Measurements from ENCODE around the gene RELB.
"Not testable (repeated sequence)": the region's sequence is repeated elsewhere in the genome, so short reads cannot be mapped to it uniquely, and the experiment has no call there.

The RELB gene

DNA sequence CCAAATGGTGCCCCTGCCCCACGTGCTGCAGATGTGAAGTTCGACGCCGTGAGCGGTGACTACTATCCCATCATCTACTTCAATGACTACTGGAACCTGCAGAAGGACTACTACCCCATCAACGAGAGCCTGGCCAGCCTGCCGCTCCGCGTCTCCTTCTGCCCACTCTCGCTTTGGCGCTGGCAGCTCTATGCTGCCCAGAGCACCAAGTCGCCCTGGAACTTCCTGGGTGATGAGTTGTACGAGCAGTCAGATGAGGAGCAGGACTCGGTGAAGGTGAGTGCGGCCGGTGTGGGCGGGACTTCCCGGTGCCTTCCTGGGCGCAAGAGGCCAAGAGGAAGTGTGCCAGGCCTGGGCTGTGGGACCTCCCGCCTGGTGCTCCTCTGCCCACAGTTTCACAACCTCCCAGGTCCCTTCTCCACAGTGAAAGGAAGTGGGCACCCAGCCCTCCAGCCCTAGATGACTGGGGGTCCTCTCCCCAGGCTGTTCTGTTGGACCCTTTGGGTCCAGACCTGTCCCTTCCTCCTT, 14.1 kb upstream of the RELB start:
- no peak for DNase-seq

DNA sequence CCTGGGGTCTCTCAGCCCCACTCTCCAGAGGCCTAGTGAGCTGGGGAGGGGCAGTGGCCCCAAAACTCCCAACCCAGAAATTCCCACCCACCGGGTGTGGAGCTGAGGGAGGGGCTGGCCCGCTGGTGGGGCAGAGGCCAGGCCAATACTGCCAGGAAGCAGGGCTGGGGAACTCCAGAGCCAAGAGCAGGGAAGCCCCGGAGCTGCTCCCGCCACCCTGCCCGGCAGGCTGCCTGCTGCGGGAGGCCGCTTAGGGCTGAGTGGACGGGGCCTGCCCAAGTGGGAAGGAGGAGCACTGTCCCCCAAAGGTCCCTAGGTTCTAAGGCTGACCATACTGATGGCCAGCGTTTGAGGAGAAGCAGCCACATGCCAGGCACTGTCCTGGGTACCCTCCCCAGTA, 13.0 kb upstream of the RELB start:
- DNase-seq, result no peak

DNA sequence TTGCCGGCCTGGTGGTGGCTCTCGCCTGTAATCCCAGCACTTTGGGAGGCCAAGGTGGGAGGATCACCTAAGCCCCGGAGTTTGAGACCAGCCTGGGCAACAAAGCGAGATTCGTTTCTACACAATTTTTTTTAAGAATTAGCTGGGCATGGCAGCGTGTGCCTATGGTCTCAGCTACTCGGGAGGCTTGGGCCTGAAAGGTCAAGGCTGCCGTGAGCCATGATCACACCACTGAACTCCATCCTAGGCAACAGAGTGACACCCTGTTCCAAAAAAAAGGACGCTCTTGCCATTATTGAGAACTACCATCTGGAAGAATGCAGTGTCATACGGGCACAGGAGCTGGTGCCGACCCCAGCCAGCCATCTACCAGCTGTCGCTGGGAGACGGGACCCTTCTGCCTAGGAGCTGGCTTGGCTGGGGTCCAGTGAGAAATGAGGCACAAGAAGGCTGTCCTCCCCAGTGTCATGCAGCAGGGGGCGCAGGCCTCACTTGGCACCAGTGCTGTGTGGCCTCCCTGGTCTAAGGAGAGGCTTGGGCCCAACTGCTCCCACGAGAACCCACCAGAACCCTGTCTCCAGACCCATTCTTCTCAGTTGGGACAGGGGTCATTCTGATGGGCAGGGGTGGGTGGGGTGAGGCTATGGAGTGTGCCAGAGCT, 12.2 kb upstream of the RELB start:
- peak; percentile 73 for DNase-seq

DNA sequence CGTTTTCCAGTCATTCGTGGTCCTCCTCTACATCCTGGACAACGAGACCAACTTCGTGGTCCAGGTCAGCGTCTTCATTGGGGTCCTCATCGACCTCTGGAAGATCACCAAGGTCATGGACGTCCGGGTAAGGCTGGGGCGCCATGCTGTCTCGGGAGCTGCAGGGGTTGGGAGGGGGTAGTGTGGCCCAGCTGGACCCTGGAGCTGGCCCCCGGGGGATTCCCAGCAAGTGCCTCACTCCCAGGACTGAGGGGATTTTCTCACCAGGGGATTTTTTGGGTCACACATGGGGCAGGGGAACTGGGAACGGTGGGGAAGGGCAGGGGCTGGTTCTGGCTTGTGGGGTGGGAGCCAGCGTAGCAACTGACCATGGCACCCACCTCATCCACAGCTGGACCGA, 10.8 kb upstream of the RELB start:
- no peak for DNase-seq

DNA sequence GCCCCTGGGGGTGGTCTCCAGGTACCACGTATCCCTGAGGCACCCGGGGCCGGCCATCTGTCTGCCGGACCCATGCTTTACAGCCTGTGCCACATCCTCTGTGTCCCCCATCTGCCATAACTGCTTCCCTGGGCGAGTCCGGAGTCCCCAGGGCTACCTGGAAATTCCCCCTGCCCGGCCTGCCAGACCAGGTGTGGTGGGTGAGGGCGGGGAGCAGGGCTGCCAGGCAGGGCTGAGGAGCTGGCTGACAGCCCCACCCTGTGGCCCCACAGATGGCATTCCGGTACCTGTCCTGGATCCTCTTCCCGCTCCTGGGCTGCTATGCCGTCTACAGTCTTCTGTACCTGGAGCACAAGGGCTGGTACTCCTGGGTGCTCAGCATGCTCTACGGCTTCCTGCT, 10.3 kb upstream of the RELB start:
- no peak for DNase-seq

DNA sequence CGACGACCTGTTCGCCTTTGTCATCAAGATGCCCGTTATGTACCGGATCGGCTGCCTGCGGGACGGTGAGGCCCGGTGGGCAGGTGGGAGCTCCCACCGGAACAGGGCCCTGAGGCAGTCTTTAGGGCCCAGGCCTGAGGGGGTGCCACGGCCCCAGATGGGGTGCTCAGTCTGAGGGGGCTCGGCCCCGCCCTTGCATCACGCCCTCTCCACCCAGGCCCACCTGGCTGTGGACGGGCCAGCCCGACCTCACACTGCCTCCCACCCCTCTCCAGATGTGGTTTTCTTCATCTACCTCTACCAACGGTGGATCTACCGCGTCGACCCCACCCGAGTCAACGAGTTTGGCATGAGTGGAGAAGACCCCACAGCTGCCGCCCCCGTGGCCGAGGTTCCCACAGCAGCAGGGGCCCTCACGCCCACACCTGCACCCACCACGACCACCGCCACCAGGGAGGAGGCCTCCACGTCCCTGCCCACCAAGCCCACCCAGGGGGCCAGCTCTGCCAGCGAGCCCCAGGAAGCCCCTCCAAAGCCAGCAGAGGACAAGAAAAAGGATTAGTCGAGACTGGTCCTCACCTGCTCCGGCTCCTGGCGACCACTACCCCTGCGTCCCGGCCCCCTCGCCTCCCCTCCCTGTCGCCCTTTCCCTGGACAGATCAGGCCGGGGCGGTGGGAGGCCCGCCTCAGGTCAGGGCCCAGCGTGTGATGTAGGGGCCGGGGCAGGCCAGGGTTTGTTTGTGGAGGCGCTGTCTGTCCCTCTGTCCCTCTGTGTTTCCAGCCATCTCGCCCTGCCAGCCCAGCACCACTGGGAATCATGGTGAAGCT, 8.7 kb upstream of the RELB start:
- DNase-seq, result no peak

DNA sequence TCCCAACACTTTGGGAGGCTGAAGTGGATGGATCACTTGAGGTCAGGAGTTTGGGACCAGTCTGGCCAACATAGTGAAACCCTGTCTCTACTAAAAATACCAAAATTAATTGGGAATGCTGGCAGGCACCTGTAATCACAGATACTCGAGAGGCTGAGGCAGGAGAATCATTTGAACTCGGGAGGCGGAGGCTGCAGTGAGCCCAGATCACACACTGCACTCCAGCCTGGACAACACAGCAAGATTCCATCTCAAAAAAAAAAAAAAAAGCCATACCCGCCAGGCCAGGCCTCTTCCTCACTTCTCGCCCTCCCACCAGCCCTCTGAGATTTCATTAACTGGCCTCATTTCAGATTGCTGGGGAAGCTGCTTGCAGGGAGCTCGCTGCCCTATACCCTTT, 7.7 kb upstream of the RELB start:
- no peak for DNase-seq

DNA sequence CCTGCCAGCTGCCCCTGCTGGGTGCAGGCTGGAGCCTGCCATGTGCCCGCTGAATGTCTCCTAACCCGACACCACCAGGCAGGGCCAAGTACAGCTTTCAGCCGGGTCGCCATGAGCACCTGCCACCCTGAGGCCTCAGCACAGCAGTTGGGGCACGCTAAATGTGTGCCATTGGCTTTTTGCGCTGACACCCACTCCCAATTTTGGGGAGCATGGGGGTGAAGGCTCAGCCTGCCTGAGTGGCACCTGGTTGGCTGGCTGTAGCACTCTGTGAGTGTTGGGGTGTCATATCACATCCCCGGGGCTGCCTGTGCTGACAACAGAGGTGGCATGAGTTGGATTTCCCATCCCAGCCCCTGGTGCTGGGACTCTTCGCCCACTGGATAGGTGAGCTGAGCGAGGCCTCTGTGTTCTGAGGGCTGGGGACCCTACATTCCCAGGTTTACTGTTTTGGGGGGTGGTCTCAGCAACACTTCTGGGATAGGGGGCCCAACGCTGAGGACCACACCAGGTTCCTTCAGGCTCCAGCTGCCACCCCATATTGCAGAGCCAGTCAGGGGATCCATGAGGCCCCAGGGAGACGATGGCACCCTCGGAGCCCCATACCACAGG, 7.2 kb upstream of the RELB start:
- DNase-seq, result no peak

DNA sequence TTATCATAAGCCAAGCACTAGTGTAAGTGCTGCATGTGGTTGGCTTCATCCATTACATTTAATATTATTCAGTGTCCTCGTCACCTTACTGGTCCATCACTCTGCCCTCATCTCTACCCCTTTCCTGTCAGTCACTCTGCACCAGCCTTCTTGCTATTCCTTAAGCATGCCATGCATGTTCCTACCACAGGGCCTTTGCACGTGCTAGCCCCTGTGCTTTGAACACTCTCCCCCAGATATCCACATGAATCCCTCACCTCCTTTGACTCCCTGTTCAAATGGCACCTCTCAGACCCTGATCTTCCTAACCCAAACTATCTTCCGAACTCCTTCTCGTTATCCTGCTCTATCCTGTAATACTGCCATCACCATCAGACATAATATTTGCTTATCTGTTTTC, 3.2 kb upstream of the RELB start:
- DNase-seq, result no peak

DNA sequence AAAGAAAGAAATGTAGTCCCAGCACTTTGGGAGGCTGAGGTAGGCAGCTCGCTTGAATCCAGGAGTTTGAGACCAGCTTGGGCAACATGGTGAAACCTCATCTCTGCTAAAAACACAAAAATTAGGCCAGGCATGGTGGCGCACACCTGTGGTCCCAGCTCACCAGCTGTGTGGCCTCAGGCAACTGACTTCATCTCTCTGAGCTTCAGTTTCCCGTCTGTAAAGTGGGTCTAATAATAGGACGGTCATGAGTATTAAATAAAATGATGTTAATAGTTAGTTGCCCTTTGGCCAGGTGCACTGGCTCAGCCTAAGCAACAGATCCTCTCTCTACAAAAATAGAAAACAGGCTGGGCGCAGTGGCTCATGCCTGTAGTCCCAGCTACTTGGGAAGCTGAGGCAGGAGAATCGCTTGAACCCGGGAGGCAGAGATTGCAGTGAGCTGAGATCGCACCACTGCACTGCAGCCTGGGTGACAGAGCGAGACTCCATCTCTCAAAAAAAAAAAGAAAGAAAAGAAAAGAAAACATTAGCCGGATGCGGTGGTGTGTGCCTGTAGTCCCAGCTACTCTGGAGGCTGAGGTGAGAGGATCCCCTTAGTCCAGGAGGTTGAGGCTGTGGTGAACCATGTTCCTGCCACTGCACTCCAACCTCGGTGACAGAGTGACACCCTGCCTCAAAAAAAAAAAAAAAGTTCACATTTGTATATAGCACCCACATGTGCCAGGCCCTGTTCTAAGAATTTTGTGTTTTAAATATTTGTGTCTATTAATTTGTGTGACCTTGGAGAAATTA, 1.9 kb upstream of the RELB start:
- not testable (repeated sequence) for DNase-seq

DNA sequence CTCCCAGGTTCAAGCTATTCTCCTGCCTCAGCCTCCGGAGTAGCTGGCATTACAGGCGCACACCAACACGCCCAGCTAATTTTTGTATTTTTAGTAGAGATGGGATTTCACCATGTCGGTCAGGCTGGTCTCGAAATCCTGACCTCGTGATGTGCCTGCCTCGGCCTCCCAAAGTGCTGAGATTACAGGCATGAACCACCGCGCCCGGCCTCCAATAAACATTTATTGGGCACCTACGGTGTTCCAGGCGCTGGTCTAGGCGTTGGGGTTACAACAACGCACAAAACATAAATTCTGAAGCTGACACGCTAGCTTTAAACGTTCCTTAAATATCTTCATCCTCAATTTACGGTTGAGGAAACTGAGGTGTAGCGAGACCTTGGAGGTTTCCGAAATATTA, 599 bp upstream of the RELB start:
- not testable (repeated sequence) for DNase-seq

DNA sequence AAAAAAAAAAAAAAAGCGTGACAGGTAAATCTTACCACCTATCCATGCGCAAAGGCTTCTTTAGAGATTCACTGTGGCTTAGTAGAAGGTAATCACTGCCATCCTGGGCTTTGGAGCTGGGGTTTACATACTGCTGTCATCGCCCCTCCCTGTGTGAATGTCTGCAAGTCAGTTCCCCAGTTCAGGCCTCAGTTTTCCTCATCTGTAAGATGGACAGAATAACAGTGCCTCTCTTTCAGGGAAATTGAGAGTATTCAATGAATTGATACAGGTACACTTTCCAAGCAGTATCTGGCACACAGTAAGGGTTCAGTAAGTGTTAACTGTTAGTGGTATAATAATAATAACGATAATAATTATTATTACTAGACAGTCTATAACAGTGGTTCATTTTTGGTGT, 2.2 kb downstream of the RELB start:
- DNase-seq, result no peak

DNA sequence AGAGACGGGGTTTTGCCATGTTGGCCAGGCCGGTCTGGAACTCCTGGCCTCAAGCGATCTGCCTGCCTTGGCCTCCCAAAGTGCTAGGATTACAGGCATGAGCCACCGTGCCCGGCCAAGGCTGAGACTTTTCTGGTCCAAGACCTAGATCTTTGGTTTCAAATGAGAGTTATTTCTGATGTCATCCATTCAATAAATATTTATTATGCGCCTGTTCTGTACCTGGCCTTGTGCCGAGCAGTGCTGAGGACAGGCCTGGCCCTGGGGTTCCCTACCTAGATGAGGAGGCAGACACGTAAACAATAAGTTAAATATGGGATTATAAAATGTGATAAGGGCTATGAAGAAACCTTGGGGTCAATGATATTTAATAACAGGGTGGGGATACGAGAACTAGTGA, 4.5 kb downstream of the RELB start:
- no peak for DNase-seq

DNA sequence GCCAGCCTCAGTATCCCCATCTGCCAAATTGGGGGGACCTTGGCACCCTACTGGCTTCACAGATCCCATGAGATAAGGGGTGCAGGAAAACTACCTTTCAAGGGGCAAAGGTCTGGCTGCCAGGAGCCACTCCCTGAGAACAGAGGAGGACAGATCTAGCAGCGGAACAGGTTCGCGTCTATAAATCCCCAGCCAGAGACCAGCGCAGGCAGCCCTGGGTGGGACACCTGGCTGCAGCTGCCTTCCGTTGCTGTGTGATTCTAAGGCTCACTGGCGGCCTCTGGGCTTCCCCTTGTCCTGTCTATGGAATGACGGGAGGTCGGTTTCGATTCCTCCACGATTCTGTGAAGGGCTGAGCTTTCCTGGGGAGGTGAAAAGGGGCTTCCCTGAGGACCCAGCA, 7.3 kb downstream of the RELB start:
- no peak for DNase-seq

DNA sequence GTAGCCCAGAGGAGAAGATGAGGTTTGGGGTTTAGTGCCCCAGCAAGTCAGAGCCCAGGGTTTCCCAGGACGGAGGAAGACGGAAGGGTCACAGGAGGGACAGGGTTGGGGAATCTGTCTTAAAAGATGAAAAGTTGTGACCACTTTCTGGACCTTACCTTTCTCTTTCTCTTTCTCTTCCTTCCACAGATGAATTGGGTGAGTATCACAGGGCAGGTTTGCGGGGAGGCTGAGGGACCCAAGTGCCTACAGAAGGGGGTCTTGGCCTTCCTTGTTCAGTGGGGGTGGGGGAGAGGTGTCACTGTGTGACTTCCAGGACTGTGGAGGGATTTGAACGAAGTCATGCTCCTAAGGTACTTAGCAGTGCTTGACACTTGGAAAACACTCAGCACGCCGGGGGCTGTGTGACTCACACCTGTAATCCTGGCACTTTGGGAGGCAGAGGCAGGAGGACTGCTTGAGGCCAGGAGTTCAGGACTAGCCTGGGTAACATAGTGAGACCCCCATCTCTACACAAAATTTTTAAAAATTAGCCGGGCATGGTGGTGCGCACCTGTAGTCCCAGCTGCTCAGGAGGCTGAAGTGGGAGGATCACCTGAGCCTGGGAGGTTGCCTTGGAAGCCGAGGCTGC, 8.5 kb downstream of the RELB start:
- DNase-seq, result no peak

DNA sequence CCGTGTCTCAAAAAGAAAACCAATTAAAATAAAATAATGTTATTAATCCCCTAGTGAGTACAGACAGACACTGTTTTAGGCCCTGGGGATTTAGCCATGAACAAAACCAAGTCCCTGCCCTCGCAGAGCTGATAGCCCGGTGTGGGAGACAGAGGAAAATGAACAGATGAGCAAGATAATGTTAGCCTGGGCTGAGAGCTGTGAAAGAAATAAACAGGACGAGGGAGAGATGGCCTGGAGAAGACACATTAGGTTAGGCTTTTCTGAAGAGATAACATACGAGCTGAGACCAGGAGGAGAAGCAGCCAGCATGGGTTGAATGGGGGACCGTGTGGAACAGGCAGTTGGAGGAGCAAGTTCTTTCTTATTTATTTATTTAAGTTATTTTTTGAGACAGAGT, 9.0 kb downstream of the RELB start:
- DNase-seq, result no peak

DNA sequence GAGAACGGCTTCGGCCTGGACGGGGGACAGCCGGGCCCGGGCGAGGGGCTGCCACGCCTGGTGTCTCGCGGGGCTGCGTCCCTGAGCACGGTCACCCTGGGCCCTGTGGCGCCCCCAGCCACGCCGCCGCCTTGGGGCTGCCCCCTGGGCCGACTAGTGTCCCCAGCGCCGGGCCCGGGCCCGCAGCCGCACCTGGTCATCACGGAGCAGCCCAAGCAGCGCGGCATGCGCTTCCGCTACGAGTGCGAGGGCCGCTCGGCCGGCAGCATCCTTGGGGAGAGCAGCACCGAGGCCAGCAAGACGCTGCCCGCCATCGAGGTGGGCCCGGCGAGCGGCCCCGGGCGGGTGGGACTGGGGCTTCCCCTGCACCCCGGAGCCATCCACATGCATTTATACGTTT, 10.7 kb downstream of the RELB start:
- no peak for DNase-seq

DNA sequence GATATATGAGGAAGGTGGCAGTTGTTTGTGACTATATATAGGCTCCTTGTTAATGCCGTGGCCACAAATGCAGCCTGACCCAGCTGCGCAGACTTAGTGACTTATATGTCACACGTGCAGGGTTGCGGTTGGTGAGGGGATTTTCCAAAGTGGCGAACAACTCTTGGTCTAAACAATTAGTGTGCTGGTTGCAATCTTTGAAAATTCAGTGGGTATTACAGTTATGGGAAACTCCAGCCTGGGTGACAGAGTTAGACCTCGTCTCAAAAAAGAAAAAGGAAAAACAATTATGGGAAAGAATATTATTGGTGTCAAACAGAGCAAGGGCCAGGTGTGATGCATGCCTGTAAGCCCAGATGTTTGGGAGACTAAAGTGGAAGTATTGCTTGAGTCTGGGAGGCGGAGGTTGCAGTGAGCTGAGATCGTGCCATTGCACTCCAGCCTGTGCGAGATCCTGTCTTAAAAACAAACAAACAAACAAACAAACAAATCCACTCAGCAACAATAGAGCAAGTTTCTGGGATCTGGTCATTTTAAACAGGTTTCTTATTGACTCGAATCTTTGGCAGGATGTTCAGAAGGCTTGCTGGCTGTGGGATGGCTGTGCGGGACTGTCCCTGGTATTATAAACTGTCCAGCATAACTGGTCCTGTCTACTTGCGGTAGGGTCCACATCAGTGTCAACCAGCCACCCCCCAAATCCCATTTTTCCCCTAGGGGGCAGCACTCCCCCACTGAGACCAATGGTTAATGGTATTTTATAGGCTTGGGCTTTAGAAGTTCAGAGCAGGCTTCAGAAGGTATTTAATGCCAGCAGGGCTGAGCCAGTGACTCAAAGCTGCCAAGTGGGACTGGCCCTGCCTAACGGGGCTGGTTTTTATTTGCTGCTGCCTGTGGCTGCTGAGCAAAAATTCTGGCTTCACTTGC, 15.4 kb downstream of the RELB start:
- DNase-seq, result peak; percentile 69

DNA sequence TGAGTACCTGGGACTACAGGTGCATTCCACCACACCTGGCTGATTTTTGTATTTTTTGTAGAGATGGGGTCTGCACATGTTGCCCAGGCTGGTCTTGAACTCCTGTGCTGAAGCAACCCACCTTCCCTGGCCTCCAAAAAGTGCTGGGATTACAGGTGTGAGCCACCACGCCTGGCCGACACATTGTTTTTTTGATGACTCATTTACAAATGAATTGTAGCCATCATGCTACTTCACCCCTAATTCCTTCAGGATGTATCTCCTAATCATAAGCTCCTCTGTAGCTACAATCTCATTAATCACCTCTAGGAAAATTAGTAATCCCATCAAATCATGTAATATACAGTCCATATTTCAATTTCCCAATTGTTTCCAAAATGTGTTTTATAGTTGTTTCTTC, 17.9 kb downstream of the RELB start:
- DNase-seq, result no peak

DNA sequence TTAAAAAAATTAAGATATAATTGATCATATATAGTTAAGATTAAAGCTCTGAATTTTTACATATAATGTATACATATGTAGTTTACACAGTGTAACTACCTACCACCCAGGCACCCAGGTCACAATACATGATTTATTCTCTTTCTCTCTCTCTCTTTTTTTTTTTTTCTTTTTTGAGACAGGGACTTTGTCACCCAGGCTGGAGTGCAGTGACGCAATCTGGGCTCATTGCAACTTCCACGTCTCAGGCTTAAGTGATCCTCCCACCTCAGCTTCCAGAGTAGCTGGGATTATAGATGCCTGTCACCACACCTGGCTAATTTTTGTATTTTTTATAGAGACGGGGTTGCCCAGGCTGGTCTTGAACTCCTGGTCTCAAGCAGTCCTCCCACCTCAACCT, 18.8 kb downstream of the RELB start:
- no peak for DNase-seq

DNA sequence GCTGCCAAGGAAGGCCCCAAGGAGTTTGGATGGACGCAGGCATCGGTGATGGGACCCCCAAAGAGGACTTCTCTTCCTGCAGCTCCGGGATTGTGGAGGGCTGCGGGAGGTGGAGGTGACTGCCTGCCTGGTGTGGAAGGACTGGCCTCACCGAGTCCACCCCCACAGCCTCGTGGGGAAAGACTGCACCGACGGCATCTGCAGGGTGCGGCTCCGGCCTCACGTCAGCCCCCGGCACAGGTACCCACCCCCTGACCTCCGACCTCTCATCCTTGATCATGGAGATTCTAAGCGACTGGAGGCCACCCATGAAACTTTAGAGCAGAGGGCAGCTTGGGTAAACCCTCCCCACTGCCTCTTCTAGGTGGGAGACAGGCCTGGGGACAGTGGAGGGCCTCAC, 20.7 kb downstream of the RELB start:
- DNase-seq, result no peak

DNA sequence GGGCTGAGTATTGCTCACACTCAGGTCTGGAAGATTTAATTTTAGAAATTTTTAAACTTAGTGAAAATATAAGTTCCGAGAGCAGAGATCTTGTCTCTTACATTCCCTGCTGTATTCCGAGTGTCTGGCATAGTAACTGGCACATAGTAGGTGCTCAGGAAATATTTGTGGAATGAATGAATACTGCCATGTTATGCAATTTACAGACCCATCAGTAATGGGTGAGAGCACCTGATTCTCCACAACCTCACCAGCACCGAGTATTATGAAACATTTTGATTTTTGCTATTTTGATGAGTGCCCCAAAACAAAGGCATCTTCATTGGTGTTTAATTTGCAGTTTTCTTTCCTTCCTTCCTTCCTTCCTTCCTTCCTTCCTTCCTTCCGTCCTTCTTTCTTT, 21.8 kb downstream of the RELB start:
- DNase-seq, result no peak

All from stimulated activated CD4-positive, alpha-beta T cell treated with anti-CD3 and anti-CD28 coated beads, Interleukin-15, amount 100 ng/mL, for 24 hours (primary cell).